HG03571 (cell line): ENCODE measurements around the gene FOS.
A peak's percentile ranks its signal among the peaks of the same experiment; 100 is the strongest.
"Not testable (repeated sequence)": the region's sequence is repeated elsewhere in the genome, so short reads cannot be mapped to it uniquely, and the experiment has no call there.

Experiments used
- ATAC-seq: cut with Tn5 transposase; IDR thresholded peaks from one replicate; pipeline ENCODE4 v1.9.1; 2021; ENCODE audit not compliant: unreplicated experiment

FOS gene

DNA sequence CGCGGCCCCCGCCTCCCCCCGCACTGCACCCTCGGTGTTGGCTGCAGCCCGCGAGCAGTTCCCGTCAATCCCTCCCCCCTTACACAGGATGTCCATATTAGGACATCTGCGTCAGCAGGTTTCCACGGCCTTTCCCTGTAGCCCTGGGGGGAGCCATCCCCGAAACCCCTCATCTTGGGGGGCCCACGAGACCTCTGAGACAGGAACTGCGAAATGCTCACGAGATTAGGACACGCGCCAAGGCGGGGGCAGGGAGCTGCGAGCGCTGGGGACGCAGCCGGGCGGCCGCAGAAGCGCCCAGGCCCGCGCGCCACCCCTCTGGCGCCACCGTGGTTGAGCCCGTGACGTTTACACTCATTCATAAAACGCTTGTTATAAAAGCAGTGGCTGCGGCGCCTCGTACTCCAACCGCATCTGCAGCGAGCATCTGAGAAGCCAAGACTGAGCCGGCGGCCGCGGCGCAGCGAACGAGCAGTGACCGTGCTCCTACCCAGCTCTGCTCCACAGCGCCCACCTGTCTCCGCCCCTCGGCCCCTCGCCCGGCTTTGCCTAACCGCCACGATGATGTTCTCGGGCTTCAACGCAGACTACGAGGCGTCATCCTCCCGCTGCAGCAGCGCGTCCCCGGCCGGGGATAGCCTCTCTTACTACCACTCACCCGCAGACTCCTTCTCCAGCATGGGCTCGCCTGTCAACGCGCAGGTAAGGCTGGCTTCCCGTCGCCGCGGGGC lies at the start of gene FOS:
Gene FOS, plus strand, starts transcription at position 407 of the 731 bp plus-strand sequence. Its CDS starts 155 bp downstream, at position 562.
- ATAC-seq = peak; percentile 76

GRCh38 chr14:75229661-75230139 lies 48.9 kb upstream of the FOS start:
- no peak for ATAC-seq

GRCh38 chr14:75230140-75230792 lies 48.4 kb upstream of the FOS start:
- ATAC-seq = peak; percentile 55

DNA sequence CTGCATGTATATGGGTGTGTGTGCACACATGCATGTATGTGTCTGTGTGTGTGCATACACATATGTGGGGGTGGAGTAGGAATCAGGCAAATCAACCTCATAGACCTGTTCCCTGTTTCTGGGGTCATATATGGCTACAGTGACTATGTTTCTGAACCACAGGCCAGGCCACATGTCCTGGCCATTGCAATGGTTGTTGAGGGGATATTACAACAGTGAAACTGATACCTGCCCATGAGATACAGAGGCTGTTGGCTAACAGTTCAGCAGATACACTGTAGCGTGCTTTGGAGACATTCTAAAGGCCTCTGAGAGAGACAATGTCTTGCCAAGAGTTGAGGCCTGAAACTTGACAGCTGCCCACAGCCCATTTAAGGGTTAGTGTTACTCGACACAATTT lies 47.3 kb upstream of the FOS start:
- no peak for ATAC-seq

DNA sequence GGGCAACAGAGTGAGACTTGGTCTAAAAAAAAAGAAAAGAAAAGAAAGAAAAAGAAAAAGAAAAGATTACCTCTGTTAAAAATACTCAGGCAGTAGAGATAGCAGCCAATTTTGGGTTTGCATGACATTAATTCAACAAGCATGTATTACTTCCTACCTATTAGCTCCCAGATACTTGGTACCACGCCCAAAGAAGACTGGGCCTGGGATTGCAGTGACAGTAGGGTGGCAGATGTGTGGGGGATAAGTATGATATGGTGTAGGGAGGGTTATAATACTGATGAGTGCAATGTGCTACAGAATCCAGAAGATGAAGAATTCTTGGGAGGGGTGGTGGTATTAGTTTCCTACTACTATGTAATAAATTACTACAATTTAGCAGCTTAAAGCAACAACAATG lies 46.4 kb upstream of the FOS start:
- ATAC-seq = no peak

- no peak for ATAC-seq
Measured at GRCh38 chr14:75232597-75232996, 46.0 kb upstream of the FOS start.

DNA sequence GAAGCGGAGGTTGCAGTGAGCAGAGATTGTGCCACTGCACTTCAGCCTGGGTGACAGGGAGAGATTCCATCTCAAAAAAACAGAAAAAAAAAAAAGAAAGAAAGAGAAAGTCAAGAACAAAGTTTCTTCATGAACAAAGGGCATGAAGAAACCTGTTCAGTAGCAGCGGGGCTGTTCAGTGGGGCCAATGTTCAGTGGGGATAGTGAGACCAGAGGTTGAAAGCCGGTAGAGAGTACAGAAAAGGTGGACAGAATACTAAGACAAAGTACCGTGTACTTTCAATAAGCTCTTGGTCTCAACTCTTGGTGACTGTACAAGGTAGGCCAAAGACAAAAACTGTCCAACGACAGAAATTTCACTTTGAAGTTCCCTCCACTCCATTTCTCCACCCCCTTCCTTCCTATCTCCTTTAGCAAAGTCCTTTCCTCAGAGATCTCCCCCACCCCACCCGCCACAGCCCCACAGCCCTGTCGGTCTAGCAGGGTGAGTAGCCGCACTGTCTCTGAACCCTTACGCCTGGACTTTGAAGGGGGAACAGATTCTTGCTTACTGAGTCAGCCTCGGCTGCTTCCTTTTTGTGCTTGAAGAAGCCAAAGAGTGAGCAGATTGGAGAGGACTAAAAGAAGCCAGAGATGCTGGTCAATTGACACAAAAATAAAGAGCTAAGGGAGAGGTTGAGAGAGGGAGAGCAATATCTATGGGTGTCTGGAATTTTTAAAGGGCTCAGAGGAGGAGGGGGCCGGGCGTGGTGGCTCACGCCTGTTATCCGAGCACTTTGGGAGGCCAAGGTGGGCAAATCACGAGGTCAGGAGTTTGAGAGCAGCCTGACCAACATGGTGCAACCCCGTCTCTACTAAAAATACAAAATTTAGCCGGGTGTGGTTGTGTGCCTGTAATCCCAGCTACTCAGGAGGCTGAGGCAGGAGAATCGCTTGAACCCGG lies 44.2 kb upstream of the FOS start:
- ATAC-seq = no peak

DNA sequence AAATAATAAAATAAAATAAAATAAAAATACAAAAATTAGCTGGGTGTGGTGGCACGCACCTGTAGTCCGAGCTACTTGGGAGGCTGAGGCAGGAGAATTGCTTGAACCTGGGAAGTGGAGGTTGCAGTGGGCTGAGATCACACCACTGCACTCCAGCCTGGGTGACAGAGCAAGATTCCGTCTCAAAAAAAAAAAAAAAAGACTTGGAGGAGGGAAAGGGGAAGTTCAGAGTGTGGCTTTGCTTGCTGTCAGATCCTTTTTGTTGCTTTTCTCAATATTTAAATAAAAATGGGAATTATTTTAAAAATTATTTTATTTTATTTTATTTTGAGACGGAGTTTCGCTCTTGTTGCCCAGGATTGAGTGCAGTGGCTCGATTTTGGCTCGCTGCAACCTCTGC lies 43.4 kb upstream of the FOS start:
- not testable (repeated sequence) for ATAC-seq

DNA sequence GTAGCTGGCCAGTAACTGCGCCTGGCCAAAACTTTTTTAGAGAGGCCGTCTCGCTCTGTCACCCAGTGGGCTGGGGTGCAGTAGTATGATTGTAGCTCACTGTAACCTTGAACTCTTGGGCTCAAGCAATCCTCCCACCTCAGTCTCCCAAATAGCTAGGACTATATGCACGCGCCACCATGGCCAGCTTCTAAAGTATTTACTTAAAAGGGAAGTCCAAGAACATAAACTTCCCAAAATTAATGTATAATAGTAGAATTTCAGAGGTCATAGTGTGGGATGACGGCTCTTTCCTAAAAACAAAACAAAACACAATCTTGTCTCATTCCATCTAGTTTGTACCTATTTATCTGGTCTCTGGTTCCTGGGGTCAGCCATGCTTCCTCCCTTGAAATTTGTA lies 42.2 kb upstream of the FOS start:
- no peak for ATAC-seq

DNA sequence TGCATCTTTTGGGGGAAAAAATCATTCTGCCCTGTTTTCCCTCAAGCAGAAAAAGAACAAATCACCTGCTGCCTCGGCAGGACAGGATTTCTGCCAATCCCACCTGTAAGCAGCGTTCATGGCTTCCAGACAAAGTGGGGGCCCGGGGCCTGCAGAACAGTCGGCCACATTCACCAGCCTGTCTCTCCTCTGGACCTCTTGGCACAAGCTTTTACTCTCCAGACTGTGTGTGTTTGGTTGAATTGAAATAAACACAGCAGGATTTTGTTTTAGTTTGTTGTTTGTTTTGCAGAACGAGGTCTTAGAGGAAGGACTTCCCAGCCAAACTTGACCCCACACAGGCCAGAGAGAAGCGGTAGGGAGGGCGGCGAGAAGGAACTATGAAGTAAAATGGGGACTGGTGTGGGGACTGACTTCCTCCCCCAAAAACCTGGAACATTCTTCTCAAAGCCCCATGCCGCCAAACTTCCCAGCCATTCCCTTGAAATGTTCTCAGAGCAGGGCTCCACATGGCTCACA lies 41.7 kb upstream of the FOS start:
- ATAC-seq = no peak

GRCh38 chr14:75238756-75239455 lies 39.7 kb upstream of the FOS start:
- no peak for ATAC-seq

GRCh38 chr14:75240781-75241180 lies 37.8 kb upstream of the FOS start:
- no peak for ATAC-seq

DNA sequence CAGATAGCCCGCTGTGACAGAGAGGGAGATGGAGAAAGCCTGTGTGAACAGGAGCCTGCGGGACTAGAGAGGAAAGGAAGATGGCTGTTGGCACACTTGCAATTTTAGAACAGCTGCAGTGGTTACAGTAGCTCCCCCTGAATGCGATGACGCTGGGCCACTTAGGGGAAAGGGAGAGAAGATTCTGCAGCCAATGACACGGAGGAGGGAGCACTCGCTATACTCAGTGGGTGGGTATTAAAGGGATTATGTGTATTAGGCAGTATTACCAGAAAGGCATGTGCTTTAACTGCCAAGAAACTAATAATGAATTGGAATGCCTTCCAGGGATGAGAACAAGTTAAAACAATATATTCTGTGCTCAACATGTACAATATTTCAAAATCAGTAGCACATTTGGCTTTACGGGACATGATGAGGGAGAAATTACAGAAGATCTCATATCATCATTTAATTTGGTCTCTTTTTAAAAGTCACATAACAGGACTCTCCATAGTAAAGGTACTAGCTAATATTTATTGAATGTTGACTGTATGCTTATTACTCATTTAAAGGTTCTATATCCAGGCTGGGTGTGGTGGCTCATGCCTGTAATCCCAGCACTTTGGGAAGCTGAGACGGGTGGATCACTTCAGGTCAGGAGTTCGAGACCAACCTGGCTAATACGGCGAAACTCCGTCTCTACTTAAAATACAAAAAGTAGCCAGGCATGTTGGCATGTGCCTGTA lies 35.9 kb upstream of the FOS start:
- no peak for ATAC-seq

- ATAC-seq = no peak
Measured at GRCh38 chr14:75244121-75244520, 34.5 kb upstream of the FOS start.

DNA sequence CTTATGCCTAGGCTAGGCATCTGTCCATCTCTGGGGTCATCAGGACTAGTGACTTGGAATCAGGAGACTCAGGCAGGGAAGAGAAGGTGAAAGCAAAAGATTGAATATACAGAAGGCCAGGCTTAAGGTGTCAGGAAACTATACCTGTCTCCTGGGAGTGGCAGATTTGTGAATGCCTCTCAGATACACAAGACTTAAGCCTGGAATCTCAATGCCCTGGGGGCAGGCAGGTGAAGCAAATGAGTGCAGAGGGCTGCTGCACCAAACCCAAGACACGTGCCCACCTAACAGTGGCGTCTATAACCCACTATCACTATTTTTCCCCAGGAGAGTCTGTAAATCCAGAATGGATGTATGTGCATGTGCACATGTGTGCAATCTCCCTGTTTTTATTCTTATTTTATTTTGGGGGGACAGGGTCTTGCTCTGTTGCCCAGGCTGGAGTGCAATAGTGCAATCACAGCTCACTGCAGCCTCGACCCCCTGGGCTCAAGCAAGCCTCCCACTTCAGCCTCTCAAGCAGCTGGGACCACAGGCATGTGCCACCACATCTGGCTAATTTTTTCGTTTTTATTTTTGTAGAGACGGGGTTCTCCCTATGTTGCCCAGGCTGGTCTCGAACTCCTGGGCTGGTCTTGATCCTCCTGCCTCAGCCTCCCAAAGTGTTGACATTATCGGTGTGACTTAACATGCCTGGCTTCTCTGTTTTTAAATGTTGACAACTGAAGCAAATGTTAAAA lies 31.9 kb upstream of the FOS start:
- ATAC-seq = no peak

DNA sequence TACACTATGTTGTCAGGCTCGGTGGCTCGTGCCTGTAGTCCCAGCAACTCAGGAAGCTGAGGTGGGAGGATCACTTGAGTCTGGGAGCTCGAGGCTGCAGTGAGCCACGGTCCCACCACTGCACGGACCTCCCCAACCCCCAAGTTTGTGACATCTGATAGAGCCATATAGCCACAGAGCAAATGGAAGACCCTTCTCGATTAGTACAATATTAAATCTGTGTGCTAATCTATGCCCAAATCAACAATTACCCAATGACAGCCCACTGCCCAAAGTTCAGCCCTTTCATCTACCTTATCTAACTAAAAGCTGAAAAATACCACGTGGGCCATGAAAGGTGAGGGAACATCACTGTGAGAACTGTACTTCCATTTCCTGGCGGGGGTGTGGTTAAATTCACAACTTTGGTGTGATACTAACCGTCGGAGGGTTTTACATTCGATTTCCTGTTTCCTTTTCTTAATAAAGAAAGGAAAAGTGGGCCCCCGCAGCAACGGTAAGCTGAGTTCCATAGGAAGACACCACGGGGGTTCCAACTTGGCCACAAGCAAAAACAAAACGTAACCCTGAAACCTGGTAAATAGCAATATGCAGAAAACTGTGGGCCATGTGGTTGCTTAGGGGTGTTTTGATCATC lies 31.2 kb upstream of the FOS start:
- ATAC-seq = no peak

GRCh38 chr14:75247939-75248338 lies 30.7 kb upstream of the FOS start:
- no peak for ATAC-seq

GRCh38 chr14:75249251-75249957 lies 29.2 kb upstream of the FOS start:
- ATAC-seq = peak; percentile 81
